Transverse colon (tissue), 4 donors: ENCODE measurements around the gene MTHFS. TPM values are rescaled to one million over a fixed set of nuclear protein-coding genes. Genes with fewer than 3 reads are reported as not detected.
"Not testable (repeated sequence)": the region's sequence is repeated elsewhere in the genome, so short reads cannot be mapped to it uniquely, and the experiment has no call there.

ENCODE experiments used
- DNase-seq: peaks from one replicate; pipeline ENCODE4 v3.0.0-alpha.2; 2019
- H3K27ac ChIP-seq, 4 donors: fragments of 200-600 bp; sonication (generic); 2 replicates each; pipeline ENCODE4 v1.5.1; 2016 to 2018; ENCODE audit warnings: inconsistent platforms in 4 of 4
- H3K27me3 ChIP-seq: fragments of 200-600 bp; sonication (generic); 2 replicates; pipeline ENCODE4 v1.5.1; 2017; ENCODE audit warnings: inconsistent platforms
- H3K36me3 ChIP-seq, 4 donors: fragments of 200-600 bp; sonication (generic); 2 replicates each; pipeline ENCODE4 v1.5.1; 2017 to 2019; ENCODE audit warnings: inconsistent platforms in 4 of 4
- H3K4me1 ChIP-seq, 4 donors: fragments of 200-600 bp; sonication (generic); 2 replicates each; pipeline ENCODE4 v1.5.1; 2017 to 2020; ENCODE audit warnings: inconsistent platforms in 4 of 4
- H3K4me3 ChIP-seq, 4 donors: fragments of 200-600 bp; sonication (generic); 1 replicate in 1 of 4; 2 replicates in 3 of 4; pipeline versions ENCODE4 v1.5.1 to v1.6.1; 2017 to 2019; ENCODE audit warnings: inconsistent platforms in 4 of 4
- H3K9me3 ChIP-seq, 2 donors: fragments of 200-600 bp; sonication (generic); 2 replicates each; pipeline ENCODE4 v1.5.1; 2017 to 2019; ENCODE audit warnings: inconsistent platforms in 2 of 2
- CTCF ChIP-seq, 5 experiments: fragments of 200-600 bp in 3 of 5; fragments of 450-650 bp in 2 of 5; sonication (generic) in 3 of 5; IDR thresholded peaks; 1 replicate in 2 of 5; 2 replicates in 3 of 5; pipeline ENCODE4 v1.5.1; 2016 to 2017; ENCODE audit warnings: antibody characterized with exemption in 5 of 5, inconsistent platforms in 3 of 5, mild to moderate bottlenecking in 2 of 5, moderate library complexity in 1 of 5
- EP300 ChIP-seq: sonication (generic); formaldehyde crosslinking; IDR thresholded peaks from one replicate; pipeline ENCODE4 v1.6.1; 2017; ENCODE audit warnings: antibody characterized with exemption, low read depth
- POLR2A ChIP-seq: fragments of 450-650 bp; IDR thresholded peaks from one replicate; pipeline ENCODE4 v1.6.1; 2016; ENCODE audit warnings: antibody characterized with exemption, mild to moderate bottlenecking, moderate library complexity
- POLR2AphosphoS5 ChIP-seq, 3 donors: sonication (generic); formaldehyde crosslinking; IDR thresholded peaks; one replicate each; pipeline ENCODE4 v1.6.1; 2016; ENCODE audit warnings: antibody characterized with exemption in 3 of 3
- WGBS, 2 donors: methylation state at CpG; one replicate each; pipeline ENCODE4 v1.1.5; 2018; ENCODE audit warnings: low coverage in 1 of 2; 5-methylcytosine and 5-hydroxymethylcytosine counted together
- in situ Hi-C, 4 donors: fragments of 200-750 bp; cut with MboI; loops; one replicate each; pipeline versions ENCODE4 v1.15.0 to v1.15.1; 2017; ENCODE audit warnings: low sequenced_read_pairs in 3 of 4, low pct_ligation_motif_present in 1 of 4, low pct_unique_long_range_greater_than_20kb in 1 of 4
- intact Hi-C: fragments of 100-400 bp; cut with DNase I; formaldehyde crosslinking; loops from one replicate; pipeline ENCODE4 v1.15.1; 2023; ENCODE audit warnings: low total_unique reads
- total RNA-seq, 4 donors: library from RNA; depleted of rRNA; stranded (reverse); fragments of >200 nt; gene quantifications; one replicate each; pipeline ENCODE4 v1.1.0, GENCODE V29; 2016

MTHFS gene
- total RNA-seq, 4 donors from 2014 or later = 22.1 to 28.7 (median 26.9) TPM; not detected in 1

- 79% methylated on average over 5 of the region's 5 CpGs; no CpG with 5 or more reads in 1 of the 2 donors for WGBS, 2 donors
- H3K36me3 ChIP-seq = no peaks in the 10 kb centered on the region
- intact Hi-C loops = no loop called here
- H3K4me3 ChIP-seq = no peak overlapping the region
- H3K27ac ChIP-seq = no peak overlapping the region
- no peak for DNase-seq
- no peaks in the 10 kb centered on the region for H3K9me3 ChIP-seq
- in situ Hi-C loops = no loop called here
- no peaks in the 10 kb centered on the region for H3K4me1 ChIP-seq
- no peak for TF ChIP-seq POLR2AphosphoS5 (IDR thresholded peaks at IDR 0.05)
- TF ChIP-seq EP300 = no peak
- TF ChIP-seq POLR2A = no peak
- no peak for TF ChIP-seq CTCF (IDR thresholded peaks at IDR 0.05)
- H3K27me3 ChIP-seq = peaks cover 7% of the 10 kb centered on the region
These were observed 33.7 kb upstream of the MTHFS start for GRCh38 chr15:79930516-79930915.

- TF ChIP-seq POLR2AphosphoS5 (IDR thresholded peaks at IDR 0.05) (no peak), POLR2A (no peak), CTCF (IDR thresholded peaks at IDR 0.05) (no peak), EP300 (no peak)
- H3K4me1 ChIP-seq = peaks cover 0 to 2% (median 2%) of the 10 kb centered on the region in 4 donors
- H3K4me3 ChIP-seq = no peak overlapping the region
- peaks cover 7% of the 10 kb centered on the region for H3K27me3 ChIP-seq
- DNase-seq = no peak
- H3K9me3 ChIP-seq = no peaks in the 10 kb centered on the region
- H3K36me3 ChIP-seq = no peaks in the 10 kb centered on the region
- WGBS, 2 donors = 60 to 82% methylated on average over 1 to 2 of the region's 2 CpGs
- in situ Hi-C loops = no loop called here
- intact Hi-C loops = no loop called here
- no peak overlapping the region for H3K27ac ChIP-seq
These were observed 32.6 kb upstream of the MTHFS start for GRCh38 chr15:79929412-79929811.

- H3K4me1 ChIP-seq = peaks cover 0 to 14% (median 7%) of the 10 kb centered on the region in 4 donors
- 95% methylated on average over 32 of the region's 36 CpGs; no CpG with 5 or more reads in 1 of the 2 donors for WGBS, 2 donors
- DNase-seq, H3K9me3 ChIP-seq, H3K4me3 ChIP-seq, H3K36me3 ChIP-seq, H3K27ac ChIP-seq, H3K27me3 ChIP-seq, intact Hi-C loops, in situ Hi-C loops: not testable (repeated sequence)
These were observed 29.3 kb upstream of the MTHFS start for GRCh38 chr15:79926116-79926515.

GRCh38 chr15:79924379-79924778, 27.6 kb upstream of the MTHFS start:
- intact Hi-C loops = no loop called here
- Histone ChIP-seq H3K27me3 (no peaks in the 10 kb centered on the region), H3K27ac (peak overlapping the region; percentile 95 to 99 (median 97)), H3K4me3 (peak overlapping the region; percentile 75 to 86 (median 84)), H3K9me3 (peaks cover 17 to 19% of the 10 kb centered on the region in 2 donors), H3K4me1 (peaks cover 0 to 14% (median 7%) of the 10 kb centered on the region in 4 donors), H3K36me3 (peaks cover 0 to 20% (median 9%) of the 10 kb centered on the region in 4 donors)
- WGBS, 2 donors = 90 to 100% methylated on average over 3 to 24 of the region's 24 CpGs
- in situ Hi-C loops = no loop called here
- no peak for TF ChIP-seq EP300
- no peak for TF ChIP-seq POLR2AphosphoS5 (IDR thresholded peaks at IDR 0.05)
- TF ChIP-seq CTCF (IDR thresholded peaks at IDR 0.05) = no peak
- no peak for TF ChIP-seq POLR2A
- DNase-seq = no peak
